Islet of Langerhans (tissue), 1 donor: ENCODE results near the gene PRKAR1A.
"Not testable (repeated sequence)": the region's sequence is repeated elsewhere in the genome, so short reads cannot be mapped to it uniquely, and the experiment has no call there.

Source experiments
- FAIRE-seq: peaks from one replicate; lab custom pipeline; 2011; peaks lifted over from hg19 to GRCh38; lab: Jason Lieb, UNC

Gene PRKAR1A

GRCh38 chr17:68512247-68512959 is at the start of gene PRKAR1A:
TSS of gene PRKAR1A (plus strand) at chr17:68512430. CDS start at chr17:68515400, 2,970 bp downstream.
- FAIRE-seq = peak; percentile 84

DNA sequence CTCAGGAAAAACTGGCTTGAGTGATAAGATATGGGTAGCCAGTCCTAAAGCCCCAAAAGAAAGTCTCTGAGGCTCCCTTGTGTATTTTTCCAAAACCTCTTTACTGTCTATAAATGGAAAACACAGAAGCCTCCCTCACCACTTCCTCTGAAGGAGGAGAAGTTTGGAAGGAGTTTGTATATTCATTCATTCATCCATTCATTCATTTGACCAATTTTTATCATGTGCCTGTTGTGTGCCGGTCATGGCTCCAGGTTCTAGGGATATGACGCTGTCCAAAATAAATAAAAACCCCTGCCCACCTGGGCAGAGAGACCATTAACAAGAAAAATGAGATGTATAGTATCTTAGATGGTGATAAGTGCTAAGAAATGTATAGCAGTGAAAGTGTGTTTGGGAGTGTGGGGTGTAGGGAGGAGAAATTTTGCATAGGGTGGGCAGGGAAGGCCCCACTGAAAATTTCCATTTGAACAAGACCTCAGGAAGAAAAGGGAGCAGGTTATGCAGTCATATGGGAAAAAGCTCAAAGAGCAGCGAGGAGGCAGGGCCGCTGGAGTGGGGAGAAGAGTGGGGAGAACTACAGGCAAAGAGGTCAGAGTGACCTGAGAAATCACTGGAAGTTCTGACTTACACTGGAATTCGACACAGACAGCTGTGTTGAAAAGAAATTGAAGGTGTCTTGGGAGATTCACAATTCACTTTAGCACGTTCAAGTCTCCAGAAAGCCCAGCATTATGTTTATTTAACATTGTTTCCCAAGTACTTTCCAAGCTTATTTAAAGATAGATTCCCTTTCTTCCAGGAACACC is 48.8 kb upstream of the PRKAR1A start:
- no peak for FAIRE-seq

DNA sequence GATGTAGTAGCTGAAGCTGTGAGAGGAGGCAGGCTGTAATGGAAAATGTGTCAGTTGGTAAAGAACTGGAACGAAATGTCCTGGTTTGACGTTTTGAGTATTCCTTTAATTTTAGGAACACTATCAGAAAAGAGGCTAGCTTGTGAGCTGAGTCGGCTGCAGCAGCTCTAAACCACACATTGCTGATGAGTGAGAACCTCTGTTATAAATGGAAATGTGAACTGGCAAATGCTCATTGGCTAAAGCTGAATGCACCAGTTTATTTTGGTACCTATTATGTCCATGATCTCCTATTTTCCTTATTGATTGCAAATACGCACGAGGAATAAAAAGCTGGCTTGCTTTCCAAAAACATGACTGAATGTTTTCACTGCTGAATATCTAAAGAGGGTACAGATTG is 43.9 kb upstream of the PRKAR1A start:
- no peak for FAIRE-seq

DNA sequence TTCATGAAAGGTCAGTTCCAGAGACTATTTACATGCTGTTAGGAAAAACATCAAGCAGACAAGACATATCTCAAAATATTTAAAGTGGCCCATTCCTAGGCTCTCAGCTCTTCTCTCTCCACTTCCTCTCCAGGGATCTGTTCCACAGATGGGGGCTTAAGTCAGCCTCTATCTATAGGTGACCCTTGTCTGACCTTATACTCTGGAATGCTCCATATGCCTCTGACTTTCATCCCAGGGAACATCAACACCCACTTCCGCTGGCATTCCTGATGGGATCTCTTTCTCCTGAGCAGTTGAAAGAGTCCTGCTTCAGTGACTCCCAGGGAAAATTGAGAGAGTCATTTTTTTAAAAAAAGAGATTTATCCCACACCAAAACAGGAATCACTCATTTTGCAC is 43.4 kb upstream of the PRKAR1A start:
- no peak for FAIRE-seq

DNA sequence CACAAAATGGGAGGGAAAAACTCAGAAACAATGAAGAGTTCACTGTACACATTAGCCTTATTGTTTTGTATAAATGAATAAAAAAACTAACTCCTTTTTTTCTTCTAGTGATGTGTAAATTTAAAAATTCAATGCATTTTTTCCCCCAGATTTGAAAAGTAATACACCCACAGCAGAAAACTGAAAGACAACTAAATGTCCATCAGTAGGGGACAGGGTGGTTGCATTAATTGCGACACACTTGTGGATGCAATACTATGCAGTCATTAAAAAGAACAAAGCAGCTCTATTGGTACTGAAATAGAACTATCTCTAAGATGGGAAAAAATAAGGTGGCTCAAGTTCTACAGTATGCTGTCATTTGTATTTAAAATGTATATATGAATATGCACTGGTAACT is 41.3 kb upstream of the PRKAR1A start:
- FAIRE-seq = no peak

DNA sequence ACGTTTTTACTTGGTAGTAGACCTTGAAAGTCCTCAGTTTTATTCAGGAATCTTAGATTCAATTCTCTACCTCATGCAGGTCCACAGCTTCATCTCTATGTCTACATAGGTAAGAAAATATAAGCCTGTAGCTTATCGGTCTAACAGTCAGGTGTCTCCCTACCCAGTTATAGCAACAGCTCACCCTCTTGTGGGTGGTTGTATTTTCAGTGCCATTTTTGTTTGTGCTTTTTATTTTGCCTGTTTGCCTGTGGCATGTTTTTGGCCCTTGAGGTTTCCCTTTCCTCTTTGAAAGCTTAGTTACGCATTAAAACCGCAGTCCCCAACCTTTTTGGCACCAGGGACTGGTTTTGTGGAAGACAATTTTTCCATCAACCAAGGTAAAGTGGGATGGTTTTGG is 31.3 kb upstream of the PRKAR1A start:
- FAIRE-seq = no peak

GRCh38 chr17:68482576-68483041 is 29.6 kb upstream of the PRKAR1A start:
- no peak for FAIRE-seq

DNA sequence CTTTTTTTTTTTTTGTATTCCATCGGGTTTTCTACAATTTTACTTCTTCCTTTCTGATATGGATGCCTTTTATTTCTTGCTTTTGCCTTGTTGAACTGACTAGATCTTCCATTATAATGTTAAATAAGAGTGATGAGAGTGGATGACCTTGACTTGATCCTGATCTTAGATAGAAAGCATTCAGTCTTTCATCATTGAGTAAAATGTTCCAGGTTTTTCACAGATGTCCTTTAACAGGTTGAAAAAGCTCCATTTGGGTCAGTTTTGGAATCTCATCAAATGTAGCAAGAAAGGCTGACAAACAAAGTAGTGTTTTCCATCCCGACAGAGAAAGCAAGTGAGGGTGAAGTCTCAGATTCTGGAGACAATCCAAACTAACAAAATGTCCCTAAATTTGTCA is 27.8 kb upstream of the PRKAR1A start:
- FAIRE-seq = no peak

DNA sequence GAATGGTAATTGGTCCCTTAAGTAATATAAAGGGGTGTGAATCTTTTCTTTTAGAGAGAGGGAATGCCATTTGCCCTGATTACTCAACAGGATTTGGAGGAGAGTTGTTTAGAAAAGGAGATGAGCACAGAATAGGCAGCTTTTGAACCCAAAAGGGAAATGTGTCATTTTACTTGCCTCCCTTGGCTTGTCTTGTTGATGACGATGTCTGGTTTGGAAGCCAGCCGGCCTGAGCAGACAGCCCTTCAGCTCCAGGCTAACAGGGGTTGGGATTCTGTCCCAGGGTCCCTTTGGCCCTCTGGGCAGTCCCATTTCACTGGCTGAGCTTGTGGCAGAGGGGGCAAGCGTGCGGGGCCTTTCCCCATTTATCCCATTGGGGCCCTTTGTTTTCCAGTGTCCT is 22.3 kb upstream of the PRKAR1A start:
- FAIRE-seq = no peak

GRCh38 chr17:68491381-68492231 is 20.6 kb upstream of the PRKAR1A start:
- no peak for FAIRE-seq

DNA sequence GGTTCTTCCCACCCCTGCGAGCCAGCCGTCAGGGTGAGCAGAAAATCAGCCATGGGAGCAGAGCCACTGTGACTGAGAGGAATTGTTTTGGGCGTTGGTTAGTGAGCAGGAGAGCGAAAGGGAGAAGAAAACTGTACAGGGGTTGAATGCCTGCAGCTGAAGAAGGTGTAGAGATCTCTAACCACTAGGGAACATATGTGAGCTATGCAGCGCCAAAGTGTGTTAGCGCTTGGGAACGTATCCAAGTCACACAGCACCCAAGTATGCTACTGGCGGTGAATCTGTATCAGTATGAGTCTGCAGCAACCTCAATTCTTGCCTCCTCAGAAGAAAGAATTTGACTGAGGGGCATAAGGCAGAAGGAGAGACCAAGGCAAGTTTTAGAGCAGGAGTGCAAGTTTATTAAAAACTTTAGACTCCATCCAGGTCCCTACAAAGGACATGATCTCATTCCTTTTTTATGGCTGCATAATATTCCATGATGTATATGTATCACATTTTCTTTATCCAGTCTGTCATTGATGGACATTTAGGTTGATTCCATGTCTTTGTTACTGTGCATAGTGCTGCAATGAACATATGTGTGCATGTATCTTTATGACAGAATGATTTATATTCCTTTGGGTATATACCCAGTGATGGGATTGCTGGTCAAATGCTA is 19.7 kb upstream of the PRKAR1A start:
- FAIRE-seq = not testable (repeated sequence)

DNA sequence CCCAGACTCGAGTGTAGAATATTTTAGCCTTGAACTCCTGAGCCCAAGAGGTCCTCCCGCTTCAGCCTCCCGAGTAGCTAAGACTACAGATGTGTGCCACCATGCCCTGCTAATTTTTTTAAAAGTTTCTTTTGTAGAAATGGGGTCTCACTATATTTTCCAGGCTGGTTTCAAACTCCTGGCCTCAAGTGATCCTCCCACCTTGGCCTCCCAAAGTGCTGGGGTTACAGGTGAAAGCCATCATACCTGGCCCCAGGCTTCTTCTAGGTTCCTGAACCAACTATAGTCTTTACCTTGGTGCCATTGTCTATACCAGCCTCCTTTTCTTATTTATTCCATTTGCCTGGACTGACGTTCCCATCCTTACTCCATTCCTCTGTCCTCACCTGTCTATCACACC is 17.1 kb upstream of the PRKAR1A start:
- no peak for FAIRE-seq

DNA sequence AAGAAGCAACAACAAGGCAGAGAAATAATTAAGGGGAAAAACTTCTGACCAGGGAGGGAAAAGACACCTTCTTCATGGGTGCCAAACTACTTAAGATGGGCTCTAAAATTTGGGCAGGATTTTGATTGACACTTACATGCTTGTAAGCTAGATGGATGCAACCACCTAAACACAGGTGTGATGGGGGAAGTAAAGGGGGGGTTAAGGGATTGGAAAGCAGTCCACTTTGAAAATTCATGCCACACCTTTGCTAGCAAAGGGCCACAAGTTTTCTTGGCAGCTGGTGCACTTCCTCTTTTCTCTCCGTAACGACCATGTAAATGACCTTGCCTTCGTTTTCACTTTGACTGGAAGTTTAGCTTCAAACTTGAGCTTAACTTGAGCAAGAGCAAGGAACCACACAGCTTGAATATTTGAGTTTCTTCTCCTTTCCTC is 14.3 kb upstream of the PRKAR1A start:
- no peak for FAIRE-seq

GRCh38 chr17:68498479-68499326 is 13.5 kb upstream of the PRKAR1A start:
- FAIRE-seq = no peak

DNA sequence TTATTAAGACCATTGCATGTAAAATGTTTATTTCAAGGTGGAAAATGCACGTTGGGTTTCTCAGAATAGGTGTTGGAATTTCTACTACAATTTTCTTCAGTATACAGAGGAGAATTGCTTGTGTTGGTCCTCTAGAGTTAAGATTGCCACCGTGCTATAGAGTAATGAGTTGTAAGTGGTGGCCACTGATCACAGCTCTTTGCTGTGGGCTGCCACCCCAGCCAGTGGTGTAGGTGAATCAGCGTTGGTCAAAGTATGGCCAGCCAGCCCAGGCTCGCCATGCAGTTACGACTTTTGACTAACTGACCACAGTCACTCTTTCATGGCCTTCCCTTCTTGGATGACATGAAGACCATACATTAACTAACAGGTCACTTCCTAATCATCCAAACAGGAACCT is 12.6 kb upstream of the PRKAR1A start:
- FAIRE-seq = no peak

DNA sequence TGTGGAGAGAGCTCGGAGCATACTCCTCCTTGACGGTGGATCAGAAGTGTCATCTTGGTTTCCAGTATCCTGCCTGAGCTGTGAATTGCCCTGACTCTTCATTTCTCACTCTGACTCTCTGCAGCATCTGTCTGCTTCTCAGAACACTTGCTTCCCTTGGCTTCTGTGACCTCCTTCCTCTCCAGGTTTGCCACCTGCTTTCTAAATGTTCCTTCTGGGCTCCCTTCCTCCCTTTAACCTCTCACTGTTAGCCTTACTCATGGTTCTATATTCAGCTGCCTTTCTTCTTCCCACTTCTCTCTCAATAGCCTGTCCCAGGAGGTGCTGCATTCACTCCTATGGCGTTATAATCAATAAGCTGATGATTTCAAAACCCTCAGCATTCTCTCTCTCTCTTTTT is 11.2 kb upstream of the PRKAR1A start:
- no peak for FAIRE-seq

DNA sequence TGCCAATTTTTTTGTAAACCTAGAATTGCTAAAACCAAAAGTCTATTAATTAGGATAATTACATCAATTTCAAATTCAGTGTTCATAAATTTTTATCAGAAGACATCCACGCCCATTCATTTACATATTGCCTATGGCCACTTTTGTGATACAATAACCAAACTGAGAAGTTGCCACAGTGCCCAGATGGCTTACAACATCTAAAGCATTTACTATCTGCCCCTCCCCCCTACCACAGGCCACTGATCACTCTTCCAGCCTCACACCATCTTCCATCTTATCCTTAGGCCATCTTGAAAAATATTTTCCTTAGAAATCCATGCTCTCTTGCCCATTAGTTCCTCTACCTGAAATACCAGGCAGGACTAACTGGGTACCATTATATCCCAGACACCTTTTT is 6.3 kb upstream of the PRKAR1A start:
- FAIRE-seq = no peak

- FAIRE-seq = no peak
Measured at GRCh38 chr17:68507576-68507975, 4.7 kb upstream of the PRKAR1A start.

- FAIRE-seq = no peak
Measured at GRCh38 chr17:68509141-68510057, 2.8 kb upstream of the PRKAR1A start.

GRCh38 chr17:68511254-68511670 is 968 bp upstream of the PRKAR1A start:
- no peak for FAIRE-seq
